Uterus (tissue), 2 donors: ENCODE data around the gene HVCN1.
"Not testable (repeated sequence)": the region's sequence is repeated elsewhere in the genome, so short reads cannot be mapped to it uniquely, and the experiment has no call there.

ENCODE experiments used
- CTCF ChIP-seq, 4 experiments: fragments of 200-600 bp in 2 of 4; fragments of 450-650 bp in 2 of 4; sonication (generic) in 2 of 4; IDR thresholded peaks; one replicate each; pipeline ENCODE4 v1.5.1; 2016 to 2019; ENCODE audit warnings: antibody characterized with exemption in 4 of 4, mild to moderate bottlenecking in 2 of 4, moderate library complexity in 1 of 4
- POLR2A ChIP-seq, 2 donors: fragments of 450-650 bp; IDR thresholded peaks; one replicate each; pipeline ENCODE4 v1.6.1; 2016; ENCODE audit warnings: antibody characterized with exemption in 2 of 2, mild to moderate bottlenecking in 1 of 2, moderate library complexity in 1 of 2

GRCh38 chr12:110722892-110723291 lies 34.0 kb upstream of the HVCN1 start:
- not testable (repeated sequence) for TF ChIP-seq CTCF, POLR2A (IDR thresholded peaks at IDR 0.05)
